Amygdala (tissue), 56 donors: Measurements from ENCODE around the gene BMERB1.
"Not testable (repeated sequence)": the region's sequence is repeated elsewhere in the genome, so short reads cannot be mapped to it uniquely, and the experiment has no call there.

Source experiments
- DNase-seq, 56 donors: peaks; one replicate each; lab custom pipeline; 2025; lab: John Stamatoyannopoulos, UW

BMERB1 gene

DNA sequence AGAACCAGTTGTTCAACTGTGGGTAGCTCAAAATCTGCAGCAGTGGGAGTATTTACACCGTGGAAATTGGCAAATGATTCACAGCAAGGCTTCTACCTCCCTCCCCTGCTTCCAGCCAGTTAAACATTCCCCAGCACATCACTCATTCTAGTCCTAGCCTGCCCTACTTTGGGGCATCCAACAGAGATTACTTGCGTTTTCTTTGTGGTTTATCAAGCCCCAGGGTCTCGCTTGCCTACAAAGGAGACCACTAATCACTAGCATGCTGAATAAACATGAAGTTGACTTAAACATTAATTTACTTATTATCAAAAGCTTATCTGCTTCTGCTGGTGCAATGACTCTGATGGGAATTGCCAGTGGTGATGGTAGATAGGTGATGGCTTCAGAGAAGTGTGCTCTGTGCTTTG lies 114.1 kb downstream of the BMERB1 start:
- peak in 2 of 56 donors; percentile 1 to 4 for DNase-seq

DNA sequence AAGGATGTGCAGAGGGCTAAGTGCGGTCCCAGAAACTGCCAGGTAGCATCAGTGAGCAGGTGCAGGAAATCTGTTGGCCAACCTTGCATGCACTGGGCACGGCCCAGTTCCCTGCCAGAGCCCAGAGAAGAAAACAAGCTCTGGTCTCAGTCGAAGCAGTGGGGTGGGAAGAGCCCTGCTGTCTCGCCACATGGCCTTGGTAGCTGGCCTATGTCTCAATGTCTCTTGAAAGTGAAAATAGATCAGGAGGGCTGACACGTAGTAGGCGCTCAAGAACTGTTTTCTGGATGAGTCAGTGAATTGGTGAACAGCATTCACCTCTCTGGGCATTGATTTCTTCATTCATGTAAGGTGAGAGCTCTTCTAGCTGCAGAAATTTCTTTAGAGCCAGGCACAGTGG lies 118.1 kb downstream of the BMERB1 start:
- no peak for DNase-seq

DNA sequence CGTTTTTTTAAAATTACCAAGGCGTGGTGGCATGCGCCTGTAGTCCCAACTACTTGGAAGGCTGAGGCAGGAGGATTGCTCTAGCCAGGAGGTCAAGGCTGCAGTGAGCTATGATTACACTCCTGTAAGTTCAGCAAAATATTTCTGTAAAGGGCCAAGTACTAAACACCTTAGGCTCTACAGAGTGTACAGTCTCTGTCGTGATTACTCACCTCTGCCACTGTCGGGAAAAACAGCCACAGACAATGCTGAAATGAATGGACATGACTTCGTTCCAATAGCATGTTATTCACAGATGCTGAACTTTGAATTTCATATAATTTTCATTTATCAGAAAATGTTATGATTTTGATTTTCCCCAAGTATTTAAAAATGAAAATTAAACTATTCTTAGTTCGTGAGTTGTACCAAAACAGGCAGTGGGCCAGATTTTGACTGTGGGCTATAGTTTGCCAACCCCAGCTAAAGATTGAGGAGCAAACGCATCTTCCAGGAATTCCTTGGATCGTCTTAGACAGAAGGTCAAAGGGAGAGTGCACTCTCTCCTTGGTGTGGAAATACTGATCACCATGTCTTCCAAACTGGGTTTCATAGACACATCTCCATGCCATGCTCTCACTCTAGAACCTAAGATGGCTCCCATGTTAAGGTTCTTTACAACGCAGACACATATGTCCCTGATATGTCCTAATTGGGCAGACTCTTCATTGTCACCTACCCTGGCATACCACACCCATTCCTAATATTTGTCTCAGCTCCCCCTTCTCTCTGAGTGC lies 119.1 kb downstream of the BMERB1 start:
- no peak for DNase-seq

DNA sequence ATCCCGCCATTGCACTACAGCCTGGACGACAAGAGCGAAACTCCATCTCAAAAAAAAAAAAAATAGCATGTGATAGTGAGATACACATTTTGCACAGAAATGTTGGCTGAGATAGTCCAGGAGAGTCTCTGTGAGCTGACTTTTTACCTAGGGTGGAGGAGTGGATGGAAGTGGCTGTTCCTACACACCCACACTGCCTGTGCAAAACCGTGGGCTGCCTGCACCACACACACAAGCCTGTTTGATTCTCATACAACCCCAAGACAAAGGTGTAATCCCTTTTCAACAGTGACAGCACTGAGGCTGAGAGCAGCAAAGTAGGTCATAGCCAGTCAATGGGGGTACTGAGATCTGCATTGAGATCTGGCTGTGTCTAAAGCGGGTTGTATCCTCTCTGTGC lies 121.7 kb downstream of the BMERB1 start:
- no peak for DNase-seq

DNA sequence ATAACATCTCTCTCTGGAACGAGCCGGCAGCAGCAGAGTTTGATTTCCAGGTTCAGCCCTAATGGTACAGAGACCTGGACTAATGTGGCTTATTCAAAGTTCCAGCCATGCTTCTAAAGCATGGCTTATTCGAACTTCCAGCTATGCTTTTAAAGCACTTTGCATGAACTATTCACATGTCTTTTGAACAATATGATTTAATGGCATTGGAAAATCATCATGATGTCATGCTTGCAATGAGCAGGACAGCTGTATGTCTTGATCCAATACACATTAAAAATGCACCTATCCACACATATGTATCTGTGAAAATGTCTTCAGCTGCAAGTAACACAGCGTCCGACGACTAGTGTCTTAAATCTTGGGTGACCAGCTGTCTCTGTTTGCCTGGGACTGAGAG lies 122.9 kb downstream of the BMERB1 start:
- DNase-seq, result no peak

DNA sequence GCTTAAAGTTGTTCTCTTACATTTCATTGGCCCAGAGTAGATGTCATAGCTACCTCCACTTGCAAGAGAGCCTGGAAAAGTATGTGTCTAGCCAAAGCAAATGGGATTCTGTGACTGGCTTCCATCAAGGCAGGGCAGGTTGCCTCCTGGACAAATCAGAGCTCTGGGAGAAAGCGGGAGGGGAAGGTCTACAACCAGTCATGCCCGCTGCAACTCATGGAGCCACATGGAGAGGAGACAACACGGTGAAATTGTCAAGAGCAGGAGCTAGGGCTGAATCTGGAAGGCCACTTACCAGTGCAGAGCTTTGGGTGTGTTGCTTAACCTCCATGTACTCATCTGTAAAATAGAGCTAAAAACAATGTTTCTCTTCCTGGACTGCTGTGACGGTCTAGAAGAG lies 124.8 kb downstream of the BMERB1 start:
- DNase-seq, result no peak

DNA sequence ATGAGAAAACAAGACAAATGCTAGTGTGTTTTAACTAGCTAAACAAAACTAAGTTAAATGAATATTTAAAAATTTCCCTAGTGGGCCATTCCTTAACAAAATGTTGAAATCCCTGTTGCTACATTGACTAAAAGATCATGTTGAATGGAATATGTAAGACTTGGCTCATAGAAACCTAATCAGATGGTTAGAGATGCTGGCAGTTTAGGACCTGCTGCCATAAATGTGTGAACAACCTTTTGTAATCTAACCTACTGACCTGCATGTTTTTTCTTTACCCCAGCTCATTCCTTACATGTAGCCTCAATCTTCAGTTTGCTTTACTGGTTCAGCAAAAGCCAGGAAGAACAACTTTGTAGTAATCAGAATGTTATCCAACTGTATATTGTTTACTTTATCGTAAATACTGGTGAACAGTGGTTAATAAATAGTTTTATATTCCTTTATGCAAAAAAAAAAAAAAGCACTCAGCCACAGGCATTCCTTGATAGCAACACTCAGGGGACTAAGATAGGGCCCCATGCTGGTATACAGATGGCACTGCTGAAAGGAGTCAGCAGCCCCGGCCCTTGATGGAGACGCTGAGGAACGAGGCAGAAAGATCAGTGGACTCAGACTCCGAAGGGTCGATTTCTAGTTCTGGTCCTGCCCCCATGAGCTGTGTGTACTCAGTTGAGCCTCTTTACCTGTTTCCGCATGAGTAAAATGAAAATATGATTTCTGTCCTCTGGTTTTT lies 130.4 kb downstream of the BMERB1 start:
- no peak for DNase-seq

DNA sequence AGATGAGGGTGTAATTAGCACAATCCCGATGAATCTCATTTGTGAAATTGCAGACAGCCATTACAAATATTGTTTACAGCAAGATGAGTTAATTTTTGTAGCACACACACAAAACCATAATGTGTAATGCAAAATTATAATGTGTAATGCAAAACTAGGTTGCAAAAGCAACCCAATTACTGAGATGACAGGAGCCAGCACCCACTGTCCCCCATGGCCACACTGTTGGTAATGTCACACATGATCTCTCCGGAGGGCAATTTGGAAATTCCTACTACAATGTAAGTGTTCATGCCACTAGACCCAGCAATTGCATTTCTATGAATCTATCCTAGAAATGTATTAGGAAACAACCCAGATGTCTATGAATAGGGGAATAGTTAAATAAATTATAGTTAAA lies 131.7 kb downstream of the BMERB1 start:
- DNase-seq, result no peak

DNA sequence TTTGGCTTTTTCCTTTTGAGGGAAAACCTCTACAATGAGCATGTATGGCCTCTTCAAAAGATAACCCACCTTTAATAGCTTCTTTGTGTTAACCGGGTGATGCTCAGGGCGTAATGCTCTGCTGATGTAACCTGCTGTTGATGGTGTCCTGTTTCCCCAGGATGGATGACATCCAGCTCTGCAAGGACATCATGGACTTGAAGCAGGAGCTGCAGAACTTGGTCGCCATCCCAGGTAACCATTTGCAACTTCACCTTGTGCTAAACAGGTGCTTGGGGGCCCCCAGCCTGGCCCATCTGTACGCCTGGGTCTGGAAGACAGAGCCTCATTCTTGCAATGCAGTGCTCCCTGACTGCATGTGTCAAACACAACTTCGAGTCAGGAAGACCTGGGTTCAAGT lies 133.4 kb downstream of the BMERB1 start:
- no peak for DNase-seq

DNA sequence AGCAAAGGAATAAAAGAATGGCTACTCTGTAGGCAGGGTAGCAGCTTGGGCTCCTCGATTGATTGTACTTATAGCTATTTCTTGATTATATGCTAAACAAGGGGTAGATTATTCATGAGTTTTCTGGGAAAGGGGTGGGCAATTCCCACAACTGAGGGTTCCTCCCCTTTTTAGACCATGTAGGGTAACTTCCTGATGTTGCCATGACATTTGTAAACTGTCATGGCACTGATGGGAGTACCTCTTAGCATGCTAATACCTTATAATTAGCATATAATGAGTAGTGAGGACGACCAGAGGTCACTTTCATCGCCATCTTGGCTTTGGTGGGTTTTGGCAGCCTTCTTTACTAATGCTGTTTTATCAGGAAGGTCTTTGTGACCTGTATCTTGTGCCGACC lies 136.3 kb downstream of the BMERB1 start:
- not testable (repeated sequence) for DNase-seq

DNA sequence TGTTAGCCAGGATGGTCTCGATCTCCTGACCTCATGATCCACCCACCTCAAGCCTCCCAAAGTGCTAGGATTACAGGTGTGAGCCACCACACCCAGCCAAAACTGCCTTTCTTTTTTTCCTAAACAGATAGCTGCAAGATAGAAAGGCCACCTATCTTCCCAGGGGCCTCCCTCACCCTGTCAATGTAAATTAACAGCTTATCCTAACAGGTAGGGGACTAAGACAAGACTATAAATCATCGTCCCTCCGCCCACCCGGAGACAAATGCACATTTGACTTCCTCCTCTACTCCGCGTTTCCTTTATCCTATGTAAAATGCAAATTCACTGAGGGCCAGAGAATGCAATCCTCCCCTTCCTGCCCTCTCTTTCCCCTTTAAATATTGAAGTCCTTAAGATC lies 137.2 kb downstream of the BMERB1 start:
- no peak for DNase-seq

DNA sequence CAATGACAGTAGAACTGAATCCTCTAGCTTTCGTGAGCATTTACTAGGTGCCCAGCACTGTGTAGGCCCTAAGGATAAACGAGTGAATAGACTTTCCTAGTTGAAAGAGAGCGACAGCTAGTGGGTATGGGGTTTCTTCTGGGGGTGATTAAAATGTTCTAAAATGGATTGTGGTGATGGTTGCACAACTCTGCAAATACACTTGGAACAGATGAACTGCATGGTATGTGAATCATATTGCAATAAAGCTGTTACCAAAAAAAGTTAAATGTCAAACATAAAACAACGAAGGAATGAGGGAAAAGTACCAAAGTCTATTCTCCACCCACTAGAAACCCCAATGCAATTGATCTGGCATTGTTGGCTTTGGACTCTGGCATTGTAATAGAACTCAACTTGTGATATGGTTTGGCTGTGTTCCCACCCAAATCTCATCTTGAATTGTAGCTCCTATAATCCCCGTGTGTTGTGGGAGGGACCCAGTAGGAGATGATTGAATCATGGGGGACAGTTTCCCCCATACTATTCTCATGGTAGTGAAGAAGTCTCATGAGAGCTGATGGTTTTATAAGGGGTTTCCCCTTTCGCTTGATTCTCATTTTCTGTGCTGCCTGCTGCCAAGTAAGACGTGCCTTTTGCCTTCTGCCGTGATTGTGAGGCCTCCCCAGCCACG lies 138.1 kb downstream of the BMERB1 start:
- DNase-seq, result no peak

DNA sequence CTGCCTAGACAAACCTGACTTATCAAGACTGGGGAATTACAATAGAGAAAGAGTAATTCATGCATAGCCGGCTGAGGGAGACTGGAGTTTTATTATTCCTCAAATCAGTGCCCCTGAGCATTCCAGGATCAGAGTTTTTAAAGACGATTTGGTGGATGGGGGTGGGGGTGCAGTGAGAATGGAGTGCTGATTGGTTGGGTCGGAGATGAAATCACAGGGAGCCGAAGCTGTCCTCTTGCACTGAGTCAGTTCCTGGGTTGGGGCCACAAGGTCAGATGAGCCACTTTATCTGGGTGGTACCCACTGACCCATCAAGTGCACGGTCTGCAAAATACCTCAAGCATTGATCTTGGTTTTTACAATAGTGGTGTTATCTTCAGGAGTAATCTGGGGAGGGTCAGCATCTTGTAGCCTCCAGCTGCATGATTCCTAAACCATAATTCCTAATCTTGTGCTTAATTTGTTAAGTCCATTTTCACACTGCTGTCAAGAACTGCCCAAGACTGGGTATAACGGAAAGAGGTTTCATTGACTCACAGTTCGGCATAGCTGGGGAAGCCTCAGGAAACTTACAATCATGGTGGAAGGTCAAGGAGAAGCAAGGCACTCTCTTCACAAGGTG lies 139.0 kb downstream of the BMERB1 start:
- no peak for DNase-seq

DNA sequence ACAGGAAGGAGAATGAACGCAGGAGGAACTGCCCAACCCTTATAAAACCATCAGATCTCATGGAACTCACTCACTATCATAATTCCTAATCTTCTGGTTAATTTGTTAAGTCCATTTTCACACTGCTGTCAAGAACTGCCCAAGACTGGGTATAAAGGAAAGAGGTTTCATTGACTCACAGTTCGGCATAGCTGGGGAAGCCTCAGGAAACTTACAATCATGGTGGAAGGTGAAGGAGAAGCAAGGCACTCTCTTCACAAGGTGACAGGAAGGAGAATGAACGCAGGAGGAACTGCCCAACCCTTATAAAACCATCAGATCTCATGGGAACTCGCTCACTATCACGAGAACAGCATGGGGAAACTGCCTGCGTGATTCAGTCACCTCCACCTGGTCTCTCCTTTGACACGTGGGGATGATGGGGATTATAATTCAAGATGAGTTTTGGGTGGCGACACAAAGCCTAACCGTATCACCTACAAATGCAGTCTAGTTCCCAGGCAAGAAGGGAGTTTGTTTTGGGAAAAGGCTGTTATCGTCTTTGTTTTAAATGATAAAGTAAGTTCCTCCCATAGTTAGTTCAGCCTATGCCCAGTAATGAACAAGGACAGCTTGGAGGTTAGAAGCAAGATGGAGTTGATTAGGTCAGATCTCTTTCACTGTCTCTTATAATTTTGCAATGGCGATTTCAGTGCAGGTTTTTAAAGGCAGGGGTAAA lies 139.7 kb downstream of the BMERB1 start:
- DNase-seq, result not testable (repeated sequence)

DNA sequence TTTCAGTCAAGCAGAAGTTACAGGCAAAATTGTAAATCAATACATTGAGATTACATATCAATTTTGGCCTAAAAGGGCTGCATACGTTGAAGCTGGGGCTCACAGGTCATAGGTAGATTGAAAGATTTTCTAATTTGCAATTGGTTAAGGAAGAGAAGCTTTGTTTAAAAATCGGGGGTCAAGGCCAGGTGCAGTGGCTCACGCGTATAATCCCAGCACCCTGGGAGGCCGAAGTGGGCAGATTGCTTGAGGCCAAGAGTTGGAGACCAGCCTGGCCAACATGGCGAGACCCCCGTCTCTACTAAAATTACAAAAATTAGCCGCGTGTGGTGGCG lies 140.2 kb downstream of the BMERB1 start:
- DNase-seq, result no peak

DNA sequence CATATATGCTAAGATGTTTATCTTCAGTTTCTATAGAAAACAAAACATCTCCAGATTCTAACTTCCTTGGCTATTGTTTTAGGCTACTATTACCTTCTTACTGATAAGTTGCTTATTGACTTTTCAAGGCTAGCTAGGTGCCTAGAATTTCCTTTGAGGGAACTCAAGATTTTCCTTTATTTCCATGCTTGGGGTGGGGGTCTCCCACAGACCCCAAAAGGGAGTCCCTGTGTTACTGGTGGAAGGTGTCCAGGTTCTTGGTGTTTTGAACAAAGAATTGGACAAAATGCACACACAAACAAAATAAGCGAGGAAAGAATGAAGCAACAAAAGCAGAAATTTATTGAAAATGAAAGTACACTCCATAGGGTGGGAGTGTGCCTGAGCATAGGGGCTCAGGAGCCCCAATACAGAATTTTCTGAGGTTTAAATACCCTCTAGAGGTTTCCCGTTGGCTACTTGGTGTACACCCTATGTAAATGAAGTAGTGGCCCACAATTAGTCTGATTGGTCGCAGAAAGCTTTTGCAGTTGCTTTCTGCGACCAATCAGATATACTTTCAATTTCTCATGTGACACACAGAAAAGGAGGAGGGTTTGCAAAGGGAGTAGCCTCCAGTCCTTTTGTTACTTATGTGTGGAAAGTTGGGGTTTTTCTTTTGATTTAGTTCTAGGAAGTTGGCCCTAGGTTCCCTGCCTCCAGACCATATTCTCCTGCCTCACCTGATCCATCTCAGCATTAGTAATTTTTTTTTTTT lies 141.1 kb downstream of the BMERB1 start:
- no peak for DNase-seq

DNA sequence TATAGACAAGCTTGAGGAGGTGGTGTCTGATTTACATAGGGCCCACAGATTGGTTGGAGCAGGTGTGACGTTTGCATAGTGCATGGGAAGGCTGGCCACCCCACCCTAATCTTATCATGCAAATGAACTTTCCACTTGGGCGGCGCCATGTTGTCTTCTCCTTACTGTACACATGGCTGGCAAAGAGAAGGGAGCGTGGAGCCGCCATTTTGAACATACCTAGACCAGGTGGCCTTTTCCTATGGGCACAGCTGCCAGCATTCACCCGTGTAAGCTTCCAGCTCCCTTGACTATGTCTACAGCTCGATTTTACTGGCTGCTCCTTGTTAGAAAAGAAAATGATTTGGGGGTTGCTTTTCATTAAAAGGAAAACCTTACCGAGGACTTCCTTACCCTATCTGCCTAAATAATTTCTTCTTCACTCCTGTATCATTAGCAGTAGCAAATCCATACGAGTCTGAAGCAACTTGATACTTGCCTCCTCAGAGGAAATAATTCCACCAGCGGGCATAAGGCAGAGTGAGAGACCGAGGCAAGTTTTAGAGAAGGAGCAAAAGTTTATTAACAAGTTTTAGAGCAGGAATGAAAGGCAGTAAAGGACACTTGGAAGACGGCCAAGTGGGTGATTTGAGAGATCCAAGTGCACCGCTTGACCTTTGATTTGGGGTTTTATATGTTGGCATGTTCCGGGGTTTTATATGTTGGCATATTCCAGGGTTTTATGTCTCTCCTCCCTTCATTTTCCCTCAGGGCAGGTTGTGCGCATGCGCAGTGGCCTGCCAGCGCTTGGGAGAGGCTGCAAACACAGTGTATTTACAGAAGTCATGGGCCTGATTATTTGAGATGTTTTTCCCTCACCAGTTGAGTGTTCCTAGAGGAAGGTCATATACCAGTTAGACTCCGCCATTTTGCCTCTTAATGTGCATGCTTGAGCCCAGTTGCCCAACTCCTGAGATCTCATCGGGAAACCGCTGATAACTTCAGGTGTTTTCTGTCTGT lies 142.9 kb downstream of the BMERB1 start:
- no peak for DNase-seq

DNA sequence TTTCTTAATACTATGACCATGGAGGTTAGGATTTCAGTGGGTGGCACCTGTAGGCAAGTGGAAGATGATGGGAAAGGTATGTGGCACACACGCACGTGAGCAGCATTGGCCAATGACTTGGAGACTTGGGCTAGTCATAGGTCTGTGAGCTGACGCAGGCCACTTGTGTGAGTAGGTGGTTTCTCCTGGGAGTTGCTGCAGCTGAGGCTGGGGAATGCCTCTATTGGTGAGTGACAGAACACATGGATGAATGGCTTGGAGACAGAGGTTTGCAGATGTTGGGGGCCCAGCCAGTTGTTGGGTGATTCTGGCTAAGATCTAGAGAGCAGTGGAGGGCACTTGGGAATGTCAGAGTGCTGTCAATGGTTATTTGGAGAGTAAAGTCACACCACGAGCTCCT lies 144.4 kb downstream of the BMERB1 start:
- DNase-seq, result no peak
